ACHN (cell line): ENCODE data around the gene UGT1A10.
A peak's percentile ranks its signal among the peaks of the same experiment; 100 is the strongest.
"Not testable (repeated sequence)": the region's sequence is repeated elsewhere in the genome, so short reads cannot be mapped to it uniquely, and the experiment has no call there.

Experiments used
- DNase-seq: peaks from one replicate; pipeline ENCODE4 v3.0.0-alpha.2; 2015
- in situ Hi-C: cut with HindIII; loops from 2 replicates; pipeline ENCODE4 v1.10.0; 2017; ENCODE audit warnings: low sequenced_read_pairs, low pct_ligation_motif_present, low pct_unique_long_range_greater_than_20kb

UGT1A10 gene

DNA sequence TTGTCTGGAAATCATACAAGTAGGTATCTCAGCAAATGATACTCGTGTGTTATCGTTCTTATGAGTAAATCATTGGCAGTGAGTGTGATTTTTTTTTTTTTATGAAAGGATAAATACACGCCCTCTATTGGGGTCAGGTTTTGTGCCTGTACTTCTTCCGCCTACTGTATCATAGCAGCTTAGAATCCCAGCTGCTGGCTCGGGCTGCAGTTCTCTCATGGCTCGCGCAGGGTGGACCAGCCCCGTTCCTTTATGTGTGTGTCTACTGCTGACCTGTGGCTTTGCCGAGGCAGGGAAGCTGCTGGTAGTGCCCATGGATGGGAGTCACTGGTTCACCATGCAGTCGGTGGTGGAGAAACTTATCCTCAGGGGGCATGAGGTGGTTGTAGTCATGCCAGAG, at the start of gene UGT1A10:
UGT1A10 (plus strand) TSS at position 143 of the 400 bp plus-strand sequence; CDS start at position 218, 75 bp downstream.
- in situ Hi-C loops, DNase-seq: not testable (repeated sequence)

DNA sequence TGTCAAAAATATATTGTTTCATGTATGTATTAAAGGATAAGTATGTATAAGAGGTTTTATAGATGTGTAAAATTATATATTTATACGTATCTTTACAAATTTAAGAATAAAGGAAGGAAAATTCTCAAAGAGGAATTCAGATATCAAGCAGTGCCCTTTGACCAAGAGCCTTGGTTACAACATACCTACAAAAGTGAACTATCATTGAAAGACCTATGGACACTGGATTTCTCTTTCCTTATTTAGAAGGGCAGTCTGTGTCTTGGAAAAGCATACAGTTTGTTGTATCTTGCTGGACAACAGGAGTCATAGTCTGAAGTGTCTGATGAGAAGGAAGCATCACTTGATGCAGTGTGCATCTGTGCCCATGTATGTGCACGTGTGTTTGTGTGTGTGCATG, 47.8 kb upstream of the UGT1A10 start:
- in situ Hi-C loops: no loop called here
- no peak for DNase-seq

DNA sequence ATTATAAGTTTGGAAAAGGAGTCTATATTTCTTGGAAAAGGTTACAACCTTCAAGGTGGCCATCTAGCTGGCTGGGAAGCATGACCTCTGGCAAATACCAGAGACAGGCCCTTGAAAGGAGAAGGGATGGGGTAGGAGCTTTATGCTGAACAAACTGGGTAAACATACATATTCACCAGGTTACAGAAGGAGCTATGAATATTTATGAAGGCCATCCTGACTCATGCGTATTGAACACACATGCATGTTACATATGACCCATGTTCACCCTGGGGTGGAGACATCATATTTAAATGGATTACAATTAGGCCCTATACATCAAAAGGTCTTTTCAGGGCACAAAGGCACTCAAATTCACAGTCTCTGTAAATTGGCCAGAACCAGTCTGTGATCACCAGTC, 43.5 kb upstream of the UGT1A10 start:
- in situ Hi-C loops, DNase-seq: not testable (repeated sequence)

DNA sequence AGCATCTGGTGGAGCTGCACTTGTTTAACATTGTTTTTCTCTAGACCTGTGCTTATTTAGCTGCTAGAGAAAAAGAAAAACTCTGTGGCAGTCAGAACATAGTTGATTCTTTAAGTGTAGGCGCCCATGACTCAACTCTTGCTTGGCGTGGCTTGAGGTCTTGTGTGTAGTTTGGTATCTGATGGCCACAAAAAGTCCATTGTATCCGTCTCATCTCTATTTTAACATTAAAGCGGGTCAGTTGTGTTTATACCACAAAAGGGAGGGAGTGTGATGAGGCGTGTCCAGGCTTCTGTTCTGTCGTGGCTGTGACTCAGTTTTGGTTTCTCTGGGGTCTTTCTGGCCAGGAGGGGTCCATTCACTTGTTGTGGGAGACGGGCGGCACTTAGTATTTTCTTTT, 43.0 kb upstream of the UGT1A10 start:
- no peak for DNase-seq
- in situ Hi-C loops: no loop called here

DNA sequence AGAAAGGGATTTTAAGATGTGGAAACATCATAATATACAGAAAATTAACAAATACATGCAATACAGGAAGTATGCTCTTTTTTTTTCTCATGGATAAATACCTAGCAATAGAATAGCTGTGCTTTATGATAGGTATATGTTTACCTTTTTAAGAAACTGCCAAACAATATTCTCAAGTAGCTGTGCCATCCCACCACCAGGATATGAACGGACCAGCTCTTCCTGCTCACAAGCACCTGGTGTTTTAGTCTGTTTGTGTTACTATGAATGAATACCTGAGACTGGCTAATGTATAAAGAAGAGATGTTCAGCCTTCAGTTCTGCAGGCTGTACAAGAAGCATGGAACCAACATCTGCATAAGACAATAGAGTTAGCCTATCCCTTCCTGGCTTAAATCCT, 38.7 kb upstream of the UGT1A10 start:
- DNase-seq: no peak
- in situ Hi-C loops: no loop called here

DNA sequence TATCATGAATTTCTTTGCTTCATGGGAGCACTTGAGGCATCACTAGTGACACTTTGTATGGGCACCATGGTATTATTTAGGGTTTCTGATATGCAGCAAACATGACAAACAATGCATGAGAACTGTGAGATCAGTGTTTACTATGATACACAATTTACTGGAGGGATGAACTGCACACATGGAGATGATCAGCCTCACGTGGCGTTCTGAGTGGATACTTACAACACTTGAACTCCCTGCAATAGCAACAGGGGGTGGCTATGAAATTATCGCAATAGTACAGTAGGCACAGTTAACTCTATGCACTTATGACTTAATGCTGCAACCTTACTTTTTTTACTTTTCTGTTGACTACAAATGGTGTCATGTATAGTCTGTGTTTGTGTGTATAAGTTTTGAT, 37.3 kb upstream of the UGT1A10 start:
- DNase-seq: no peak
- in situ Hi-C loops: no loop called here

DNA sequence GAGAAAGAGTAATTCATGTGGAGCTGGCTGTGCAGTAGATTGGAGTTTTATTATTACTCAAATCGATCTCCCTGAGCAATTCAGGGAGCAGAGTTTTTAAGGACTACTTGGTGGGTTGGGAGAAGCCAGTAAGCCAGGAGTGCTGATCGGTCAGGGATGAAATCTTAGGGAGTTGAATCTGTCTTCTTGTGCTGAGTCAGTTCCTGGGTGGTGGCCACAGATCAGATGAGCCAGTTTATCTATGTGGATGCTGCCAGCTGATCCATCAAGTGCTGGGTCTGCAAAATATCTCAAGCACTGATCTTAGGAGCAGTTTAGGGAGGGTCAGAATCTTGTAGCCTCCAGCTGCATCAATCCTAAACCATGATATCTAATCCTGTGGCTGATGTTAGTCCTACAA, 35.9 kb upstream of the UGT1A10 start:
- in situ Hi-C loops: no loop called here
- DNase-seq: peak; percentile 9

DNA sequence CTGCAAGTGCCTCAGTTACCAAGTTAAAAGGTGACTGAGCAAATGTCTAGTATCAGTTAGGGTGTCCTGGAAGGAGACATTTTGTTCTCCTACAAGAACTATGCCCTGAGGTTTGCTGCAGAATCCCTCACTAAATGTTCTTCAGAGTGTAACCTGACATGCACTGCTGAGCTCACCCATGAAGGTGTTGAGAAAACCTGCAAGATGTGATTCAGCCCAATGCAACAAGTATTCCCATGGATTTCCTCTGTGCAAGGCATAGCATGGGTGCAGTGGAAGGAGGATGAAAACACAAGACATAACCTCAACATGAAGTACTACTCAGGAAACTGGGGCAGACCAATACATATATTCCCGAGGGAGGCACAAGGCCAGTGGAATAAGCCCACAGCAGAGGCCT, 34.2 kb upstream of the UGT1A10 start:
- DNase-seq: no peak

DNA sequence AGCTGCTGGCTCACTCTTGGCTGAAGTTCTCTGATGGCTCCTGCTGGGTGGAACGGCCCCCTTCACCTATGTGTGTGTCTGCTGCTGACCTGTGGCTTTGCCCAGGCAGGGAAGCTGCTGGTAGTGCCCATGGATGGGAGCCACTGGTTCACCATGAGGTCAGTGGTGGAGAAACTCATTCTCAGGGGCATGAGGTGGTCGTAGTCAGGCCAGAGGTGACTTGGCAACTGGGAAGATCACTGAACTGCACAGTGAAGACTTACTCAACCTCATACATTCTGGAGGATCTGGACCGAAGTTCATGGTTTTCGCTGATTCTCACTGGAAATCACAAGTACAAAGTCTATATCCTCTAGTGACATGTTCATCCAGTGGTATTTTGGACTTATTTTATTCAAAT, 32.7 kb upstream of the UGT1A10 start:
- in situ Hi-C loops: no loop called here
- DNase-seq: no peak

More for the DNA sequence above, 34.2 kb upstream of the UGT1A10 start:
- in situ Hi-C loops: no loop called here

DNA sequence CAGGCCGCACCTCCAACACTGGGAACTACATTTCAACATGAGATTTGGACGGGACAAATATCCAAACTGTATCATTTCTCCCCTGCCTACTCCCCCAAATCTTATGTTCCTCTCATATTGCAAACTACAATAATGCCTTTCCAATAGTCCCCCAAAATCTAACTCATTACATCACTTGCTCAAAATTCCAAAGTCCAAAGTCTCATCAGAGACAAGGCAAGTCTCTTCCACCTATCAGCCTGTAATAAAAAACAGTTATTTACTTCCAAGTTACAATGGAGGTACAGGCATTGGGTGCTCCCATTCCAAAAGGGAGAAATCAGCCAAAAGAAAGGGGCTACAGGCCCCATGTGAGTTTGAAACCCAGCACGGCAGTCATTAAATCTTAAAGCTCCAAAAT, 31.4 kb upstream of the UGT1A10 start:
- DNase-seq: no peak
- in situ Hi-C loops: no loop called here

DNA sequence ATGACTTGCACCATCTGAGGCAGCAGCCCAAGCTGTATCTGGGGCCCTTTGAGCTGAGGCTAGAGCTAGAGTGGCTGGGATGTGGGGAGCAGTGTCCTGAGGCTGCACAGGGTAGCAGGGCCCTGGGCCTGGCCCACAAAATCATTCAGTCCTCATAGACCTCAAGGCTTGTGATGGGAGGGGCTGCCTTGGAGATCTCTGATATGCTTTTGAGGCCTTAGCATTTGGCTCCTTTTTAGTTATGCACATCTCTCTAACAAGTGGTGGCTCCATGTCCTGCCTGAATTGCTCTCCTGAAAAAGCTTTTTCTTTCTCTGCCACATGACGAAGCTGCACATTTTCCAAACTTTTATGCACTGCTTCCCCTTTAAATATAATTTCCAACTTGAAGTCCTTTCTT, 30.6 kb upstream of the UGT1A10 start:
- no peak for DNase-seq
- in situ Hi-C loops: no loop called here

DNA sequence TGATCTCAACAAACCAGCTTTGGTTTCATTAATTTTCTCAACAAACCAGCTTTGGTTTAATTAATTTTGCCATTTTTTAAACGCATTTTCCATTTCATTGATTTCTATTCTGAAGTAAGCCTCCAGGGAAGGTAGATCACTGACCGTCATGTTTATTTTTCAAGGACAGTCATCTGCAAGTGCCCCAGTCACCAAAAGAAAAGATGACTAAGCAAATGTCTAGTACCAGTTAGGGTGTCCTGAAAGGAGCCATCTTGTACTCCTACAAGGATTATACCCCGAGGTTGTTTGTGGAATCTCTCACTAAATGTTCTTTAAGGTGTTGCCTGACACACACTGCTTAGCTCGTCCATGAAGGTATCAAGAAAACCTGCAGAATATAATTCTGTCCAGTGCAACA, 25.0 kb upstream of the UGT1A10 start:
- no peak for DNase-seq
- in situ Hi-C loops: no loop called here

DNA sequence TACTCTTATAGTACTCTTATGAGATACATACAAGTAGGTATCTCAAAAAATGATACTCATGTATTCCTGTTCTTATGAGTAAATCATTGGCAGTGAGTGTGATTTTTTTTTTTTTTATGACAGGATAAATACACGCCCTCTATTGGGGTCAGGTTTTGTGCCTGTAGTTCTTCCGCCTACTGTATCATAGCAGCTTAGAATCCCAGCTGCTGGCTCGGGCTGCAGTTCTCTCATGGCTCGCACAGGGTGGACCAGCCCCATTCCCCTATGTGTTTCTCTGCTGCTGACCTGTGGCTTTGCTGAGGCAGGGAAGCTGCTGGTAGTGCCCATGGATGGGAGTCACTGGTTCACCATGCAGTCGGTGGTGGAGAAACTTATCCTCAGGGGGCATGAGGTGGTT, 18.8 kb upstream of the UGT1A10 start, which contains the start of gene UGT1A8:
UGT1A8 (plus strand) TSS at position 158 of the 400 bp plus-strand sequence; CDS start at position 233, 75 bp downstream.
- in situ Hi-C loops, DNase-seq: not testable (repeated sequence)

DNA sequence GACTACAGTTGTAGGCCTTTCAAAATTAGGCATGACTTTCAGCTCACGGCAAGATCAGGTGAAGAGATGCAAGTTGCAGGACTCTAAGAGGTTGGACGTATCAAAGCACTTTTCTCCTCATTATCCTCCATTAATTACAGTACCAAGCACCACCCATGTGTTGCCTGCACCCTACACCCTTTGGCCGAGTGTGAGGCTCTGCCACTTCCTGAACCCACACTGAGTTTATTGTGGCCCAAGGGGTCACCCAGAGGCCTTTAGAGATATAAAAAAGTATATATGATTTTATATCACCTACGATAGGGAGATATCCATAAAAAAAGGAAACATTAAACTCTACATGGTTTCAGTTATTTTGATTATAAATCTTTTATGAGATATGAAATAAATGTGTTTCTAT, 16.0 kb upstream of the UGT1A10 start:
- in situ Hi-C loops: no loop called here
- DNase-seq: no peak

DNA sequence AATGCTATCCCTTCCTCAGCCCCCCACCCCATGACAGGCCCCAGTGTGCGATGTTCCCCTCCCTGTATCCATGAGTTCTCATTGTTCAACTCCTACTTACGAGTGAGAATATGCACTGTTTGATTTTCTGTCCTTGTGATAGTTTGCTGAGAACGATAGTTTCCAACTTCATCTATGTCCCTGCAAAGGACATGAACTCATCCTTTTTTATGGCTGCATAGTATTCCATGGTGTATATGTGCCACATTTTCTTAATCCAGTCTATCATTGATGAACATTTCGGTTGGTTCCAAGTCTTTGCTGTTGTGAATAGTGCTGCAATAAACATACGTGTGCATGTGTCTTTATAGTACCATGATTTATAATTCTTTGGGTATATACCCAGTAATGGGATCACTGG, 14.4 kb upstream of the UGT1A10 start:
- in situ Hi-C loops, DNase-seq: not testable (repeated sequence)

DNA sequence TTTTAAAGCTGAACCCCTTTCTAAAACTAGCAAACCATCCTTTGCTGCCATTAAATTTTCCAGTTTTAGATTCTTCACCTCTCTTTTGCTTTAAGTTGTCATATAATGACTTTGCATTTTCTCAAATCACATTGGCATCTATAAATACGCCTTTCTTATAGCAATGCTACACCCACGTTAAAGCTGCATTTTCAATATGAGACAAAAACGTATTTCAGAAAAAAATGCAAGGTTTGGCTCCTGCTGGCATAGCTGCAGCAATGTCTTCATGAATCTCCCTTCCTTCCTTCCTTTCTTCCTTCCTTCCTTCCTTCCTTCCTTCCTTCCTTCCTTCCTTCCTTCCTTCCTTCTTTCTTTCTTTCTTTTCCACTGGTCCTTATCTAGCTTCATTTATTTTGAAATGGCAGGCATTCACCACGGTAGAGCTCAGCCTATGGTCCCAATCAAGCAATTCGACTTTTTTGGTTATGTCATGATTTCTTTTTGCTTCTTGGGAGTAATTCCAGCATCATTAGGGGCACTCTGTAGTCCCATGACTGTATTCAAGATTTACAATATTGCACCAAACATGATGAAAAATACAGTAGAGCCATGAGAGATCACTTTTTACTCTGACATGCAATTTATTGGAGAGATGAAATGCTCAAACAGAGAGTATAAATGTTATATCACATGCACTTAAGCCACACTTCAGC, 8.8 kb upstream of the UGT1A10 start:
- in situ Hi-C loops: no loop called here

DNA sequence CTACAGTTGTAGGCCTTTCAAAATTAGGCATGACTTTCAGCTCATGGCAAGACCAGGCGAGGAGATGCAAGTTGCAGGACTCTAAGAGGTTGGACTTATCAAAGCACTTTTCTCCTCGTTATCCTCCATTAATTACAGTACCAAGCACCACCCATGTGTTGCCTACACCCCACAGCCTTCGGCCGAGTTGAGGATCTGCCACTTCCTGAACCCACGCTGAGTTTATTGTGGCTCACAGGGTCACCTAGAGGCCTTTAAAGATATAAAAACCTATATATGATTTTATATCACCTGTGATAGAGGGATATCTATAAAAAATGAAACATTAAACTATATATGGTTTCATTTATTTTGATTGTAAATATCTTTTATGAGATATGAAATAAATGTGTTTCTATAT, 2.6 kb downstream of the UGT1A10 start:
- in situ Hi-C loops: no loop called here
- no peak for DNase-seq

More for the DNA sequence above, 8.8 kb upstream of the UGT1A10 start:
- no peak for DNase-seq

DNA sequence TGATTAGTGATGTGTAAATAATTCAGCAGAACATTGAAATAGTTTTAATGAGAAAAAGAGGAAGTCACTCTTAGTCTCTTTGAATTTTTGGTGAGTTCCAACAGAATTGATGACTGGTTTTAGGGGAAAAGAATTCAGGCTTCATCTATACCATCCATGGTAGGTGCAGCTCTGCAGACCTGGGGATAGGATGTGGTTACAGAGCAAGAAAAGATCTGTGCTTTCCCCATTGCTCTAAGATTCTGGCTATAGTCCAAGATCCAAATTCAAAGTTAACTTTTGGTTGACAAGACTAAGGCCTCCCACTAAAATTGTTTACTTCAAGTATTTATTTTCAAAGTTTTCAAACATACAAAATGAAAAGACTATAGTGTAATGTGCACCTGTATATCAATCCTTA, 3.6 kb downstream of the UGT1A10 start:
- in situ Hi-C loops: no loop called here
- no peak for DNase-seq

DNA sequence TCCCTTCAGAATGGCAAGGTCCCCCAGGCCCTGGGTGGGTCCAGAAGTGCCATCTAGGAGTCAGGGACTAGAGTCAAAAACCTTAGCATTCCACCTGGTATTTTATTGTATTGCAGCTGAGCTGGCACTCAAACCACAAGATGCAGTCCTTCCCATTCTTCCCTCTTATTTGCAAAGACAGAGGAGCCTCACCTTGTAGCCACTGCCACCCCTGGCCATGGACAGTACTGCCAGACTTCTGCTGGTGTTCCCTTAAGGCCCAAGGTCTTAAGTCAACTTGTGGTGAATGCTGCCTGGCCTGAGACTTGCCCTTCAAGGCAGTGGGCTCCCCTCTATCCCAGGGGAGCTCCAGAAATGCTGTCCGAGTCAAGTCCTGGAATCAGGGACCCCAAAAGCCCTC, 6.9 kb downstream of the UGT1A10 start:
- in situ Hi-C loops: no loop called here
- peak; percentile 44 for DNase-seq

DNA sequence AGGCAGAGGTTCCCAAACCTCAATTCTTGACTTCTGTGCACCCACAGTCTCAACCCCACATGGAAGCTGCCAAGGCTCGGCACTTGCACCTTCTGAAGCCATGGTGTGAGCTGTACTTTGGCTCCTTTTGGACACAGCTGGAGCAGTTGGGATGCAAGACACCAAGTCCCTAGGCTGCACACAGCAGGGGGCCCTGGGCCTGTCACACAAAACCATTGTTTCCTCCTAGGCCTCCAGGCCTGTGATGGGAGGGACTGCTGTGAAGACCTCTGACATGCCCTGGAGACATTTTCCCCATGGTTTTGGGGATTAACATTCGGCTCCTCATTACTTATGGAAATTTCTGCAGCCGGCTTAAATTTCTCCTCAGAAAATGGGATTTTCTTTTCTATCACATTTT, 9.8 kb downstream of the UGT1A10 start:
- in situ Hi-C loops, DNase-seq: not testable (repeated sequence)

DNA sequence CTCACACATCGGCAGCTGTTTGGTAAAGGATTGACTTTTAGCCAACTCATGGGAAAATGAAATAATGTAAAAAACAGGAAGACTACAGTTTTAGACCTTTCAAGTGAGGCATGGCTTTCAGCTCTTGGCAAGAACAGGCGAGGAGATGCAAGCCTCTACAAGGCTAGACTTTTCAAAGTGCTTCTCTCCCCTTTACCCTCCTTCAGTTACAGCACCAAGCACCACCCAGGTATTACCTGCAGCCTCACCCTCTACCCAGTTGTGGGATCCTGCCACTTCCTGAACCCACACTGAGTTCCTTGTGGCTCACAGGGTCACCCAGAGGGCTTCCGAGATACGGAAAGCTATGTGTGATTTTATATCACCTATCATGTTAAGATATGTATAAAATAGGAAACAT, 14.7 kb downstream of the UGT1A10 start:
- DNase-seq: no peak
- in situ Hi-C loops: no loop called here
